ENCODE results near the gene SLC38A8.

DNA sequence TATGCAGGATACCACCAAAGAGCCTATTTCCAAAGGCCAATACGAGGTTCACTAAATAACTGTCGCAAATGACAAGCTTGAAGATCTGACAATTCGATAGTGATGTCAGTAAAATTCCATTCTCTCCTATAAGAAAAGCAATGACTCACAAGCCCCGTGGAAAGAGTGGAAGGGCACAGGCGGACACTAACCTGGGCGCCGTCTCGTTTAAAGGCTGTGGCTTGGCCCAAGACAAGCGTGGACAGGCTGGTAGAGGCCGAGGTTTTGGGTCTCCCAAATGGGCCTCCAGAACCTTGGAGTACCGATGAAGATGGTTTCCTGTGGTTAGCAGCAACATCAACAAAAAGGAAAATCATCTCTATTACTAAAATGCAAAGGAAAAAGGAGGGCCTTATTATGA, 16.5 kb upstream of the SLC38A8 start:
- TF ChIP-seq, protein P1, sequence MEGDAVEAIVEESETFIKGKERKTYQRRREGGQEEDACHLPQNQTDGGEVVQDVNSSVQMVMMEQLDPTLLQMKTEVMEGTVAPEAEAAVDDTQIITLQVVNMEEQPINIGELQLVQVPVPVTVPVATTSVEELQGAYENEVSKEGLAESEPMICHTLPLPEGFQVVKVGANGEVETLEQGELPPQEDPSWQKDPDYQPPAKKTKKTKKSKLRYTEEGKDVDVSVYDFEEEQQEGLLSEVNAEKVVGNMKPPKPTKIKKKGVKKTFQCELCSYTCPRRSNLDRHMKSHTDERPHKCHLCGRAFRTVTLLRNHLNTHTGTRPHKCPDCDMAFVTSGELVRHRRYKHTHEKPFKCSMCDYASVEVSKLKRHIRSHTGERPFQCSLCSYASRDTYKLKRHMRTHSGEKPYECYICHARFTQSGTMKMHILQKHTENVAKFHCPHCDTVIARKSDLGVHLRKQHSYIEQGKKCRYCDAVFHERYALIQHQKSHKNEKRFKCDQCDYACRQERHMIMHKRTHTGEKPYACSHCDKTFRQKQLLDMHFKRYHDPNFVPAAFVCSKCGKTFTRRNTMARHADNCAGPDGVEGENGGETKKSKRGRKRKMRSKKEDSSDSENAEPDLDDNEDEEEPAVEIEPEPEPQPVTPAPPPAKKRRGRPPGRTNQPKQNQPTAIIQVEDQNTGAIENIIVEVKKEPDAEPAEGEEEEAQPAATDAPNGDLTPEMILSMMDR (IDR thresholded peaks at IDR 0.05; ENCODE audit: low read depth, low read length, missing input control) = no peak
- TF ChIP-seq TAF1 (conservative IDR thresholded peaks at IDR 0.05) (no peak), EGR1 (IDR thresholded peaks at IDR 0.05; ENCODE audit: low read depth in 2 of 2) (no peak)

Data from liver (tissue), 3 donors.